Central memory CD4-positive, alpha-beta T cell (primary cell): ENCODE measurements around the gene CSRNP2.
A peak's percentile ranks its signal among the peaks of the same experiment; 100 is the strongest.

Experiments
- DNase-seq: peaks from one replicate; pipeline ENCODE4 v3.0.0; 2022

Gene CSRNP2

DNA sequence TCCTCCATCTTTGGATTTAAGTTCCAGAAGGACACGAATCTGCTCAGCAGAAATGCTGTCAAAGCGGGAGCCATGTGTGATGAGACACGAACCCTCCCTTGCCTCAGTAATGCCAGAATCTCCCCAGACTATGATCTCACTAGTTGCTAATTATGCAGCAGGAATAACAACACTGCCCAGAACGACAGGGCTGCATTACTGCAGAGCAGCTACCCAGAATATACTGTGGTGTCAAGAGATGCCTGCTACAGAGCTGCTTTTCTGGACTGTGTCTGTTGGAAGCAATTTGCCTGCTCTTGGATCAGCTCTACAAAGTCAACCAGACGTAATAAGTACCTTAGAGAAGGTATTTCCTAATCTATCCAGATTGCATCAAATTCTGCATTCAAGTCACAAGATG lies 5.5 kb downstream of the CSRNP2 start:
- no peak for DNase-seq

- DNase-seq = no peak
These were observed 7.0 kb downstream of the CSRNP2 start for GRCh38 chr12:51076236-51076930.

- no peak for DNase-seq
These were observed 8.0 kb downstream of the CSRNP2 start for GRCh38 chr12:51075390-51075789.

- DNase-seq = no peak
These were observed 11.7 kb downstream of the CSRNP2 start for GRCh38 chr12:51071663-51072062.

GRCh38 chr12:51070004-51070403 lies 13.4 kb downstream of the CSRNP2 start:
- no peak for DNase-seq

DNA sequence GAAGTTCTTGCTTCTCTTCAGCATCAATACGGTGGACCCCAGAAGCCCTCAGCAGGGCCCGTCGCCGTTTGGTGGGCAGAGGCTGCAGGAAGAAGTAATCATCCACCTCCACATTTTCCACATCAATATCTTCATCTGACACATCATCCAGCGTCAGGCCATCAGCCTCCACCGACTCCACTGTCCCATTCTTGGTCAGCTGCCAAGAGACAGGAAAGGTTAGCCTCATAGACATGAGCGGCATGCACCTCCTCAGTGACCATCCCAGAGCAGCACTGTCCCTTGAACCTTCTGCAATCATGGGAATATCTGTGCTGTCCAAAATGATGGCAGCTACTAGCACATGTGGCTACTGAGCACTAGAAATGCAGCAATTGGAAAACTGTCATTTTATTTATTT lies 15.6 kb downstream of the CSRNP2 start:
- no peak for DNase-seq

DNA sequence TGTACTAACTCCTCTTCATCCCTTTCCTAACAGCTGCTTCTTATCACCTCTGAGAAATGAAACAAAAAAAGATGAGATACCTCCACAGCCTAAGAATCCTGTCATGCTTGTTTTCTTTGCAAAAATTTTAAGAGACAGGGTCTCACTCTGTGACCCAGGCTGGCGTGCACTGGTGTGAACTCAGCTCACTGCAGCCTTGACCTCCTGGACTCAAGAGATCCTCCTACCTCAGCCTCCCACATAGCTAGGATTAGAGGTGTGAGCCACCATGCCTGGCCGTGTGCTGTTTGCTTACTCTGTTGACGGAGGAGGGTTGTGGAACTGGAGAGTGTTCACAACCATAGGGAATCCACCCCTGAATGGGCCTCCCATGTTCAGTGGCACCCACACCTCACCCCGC lies 16.2 kb downstream of the CSRNP2 start:
- DNase-seq = no peak

DNA sequence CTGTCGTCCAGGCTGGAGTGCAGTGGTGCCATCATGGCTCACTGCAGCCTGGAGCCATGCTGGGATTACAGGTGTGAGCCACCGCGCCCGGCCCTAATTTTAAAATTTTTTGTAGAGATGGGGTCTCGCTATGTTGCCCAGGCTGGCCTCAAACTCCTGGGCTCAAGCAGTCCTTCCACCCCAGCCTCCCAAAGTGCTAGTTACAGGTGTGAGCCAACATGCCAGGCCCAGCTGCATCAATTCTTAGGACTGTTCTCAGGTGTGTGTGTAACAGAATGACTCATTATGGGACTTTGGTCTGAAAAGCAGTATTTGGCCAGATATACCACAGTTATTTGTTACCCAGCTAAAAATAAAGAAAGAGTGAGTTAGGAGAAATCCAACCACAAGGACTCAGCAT lies 17.9 kb downstream of the CSRNP2 start:
- no peak for DNase-seq

- DNase-seq = no peak
These were observed 20.6 kb downstream of the CSRNP2 start for GRCh38 chr12:51062631-51063397.

DNA sequence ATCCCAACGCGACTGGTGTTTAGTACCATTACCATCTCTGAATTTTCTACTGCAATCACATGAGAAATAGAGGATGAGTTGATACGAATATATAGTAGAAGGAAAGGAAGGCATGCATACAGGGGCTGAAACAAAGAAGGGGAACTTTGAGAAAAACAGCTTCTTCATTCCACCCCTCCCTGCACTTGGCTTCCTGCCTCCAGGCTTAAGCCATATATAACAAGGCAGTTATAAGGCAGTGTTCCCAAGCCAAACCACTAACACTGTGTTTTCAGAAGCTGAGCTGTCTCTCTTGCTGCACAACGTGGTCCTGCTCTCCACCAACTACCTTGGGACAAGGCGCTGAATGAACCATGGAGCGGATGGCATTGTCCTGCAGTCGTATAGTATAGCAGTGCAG lies 24.3 kb downstream of the CSRNP2 start:
- no peak for DNase-seq

DNA sequence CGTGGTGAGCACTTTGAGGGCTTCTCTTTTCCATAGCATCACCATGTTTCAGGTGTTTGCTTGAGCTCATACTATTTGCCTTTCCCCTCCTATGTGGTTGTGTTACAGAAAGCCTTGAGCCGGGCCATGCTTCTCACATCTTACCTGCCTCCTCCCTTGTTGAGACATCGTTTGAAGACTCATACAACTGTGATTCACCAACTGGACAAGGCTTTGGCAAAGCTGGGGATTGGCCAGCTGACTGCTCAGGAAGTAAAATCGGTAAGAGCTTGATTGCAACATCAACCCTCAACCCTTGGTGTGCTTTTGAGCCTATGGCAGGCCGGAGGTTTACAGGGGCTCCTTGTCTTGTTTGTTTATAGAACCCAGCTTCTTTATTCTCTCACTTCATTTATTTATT lies 27.2 kb downstream of the CSRNP2 start:
- DNase-seq = no peak

DNA sequence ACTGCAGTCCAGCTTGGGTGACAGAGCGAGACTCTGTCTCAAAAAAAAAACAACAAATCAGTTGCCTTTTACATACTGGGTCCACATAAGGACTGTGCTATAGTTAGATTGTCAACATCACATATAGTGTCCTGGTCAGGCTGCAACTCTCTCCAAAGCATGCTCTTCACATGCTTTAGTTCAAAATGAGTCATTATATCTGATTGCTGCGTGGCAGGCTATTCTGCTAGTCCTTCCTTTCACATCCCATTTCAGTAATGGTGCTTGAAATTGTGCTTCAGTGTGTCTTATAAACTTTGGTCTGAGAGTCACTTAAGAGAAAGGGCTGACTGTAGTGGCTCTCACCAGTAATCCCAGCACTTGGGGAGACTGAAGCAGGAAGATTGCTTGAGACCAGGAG lies 28.3 kb downstream of the CSRNP2 start:
- DNase-seq = no peak

DNA sequence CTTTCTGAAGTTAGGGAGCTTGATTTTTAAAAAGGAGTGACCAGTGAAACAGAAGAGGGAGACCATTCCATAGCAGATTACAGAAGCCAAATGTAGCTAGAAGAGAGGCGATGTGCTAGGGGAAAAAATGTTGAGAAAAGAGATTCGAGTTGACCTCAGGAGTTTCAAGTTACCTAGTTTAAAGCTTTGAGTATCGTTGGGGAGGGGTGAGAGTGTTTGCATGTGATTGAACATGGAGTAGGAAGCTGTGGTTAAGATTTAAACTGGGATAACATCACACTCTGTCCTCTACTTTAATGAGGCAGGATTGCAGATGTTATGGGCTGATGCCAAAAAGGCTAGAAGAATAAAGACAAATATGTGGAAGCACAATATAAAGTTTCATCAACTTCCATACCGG lies 31.6 kb downstream of the CSRNP2 start:
- no peak for DNase-seq

- DNase-seq = no peak
These were observed 33.9 kb downstream of the CSRNP2 start for GRCh38 chr12:51049525-51049924.

DNA sequence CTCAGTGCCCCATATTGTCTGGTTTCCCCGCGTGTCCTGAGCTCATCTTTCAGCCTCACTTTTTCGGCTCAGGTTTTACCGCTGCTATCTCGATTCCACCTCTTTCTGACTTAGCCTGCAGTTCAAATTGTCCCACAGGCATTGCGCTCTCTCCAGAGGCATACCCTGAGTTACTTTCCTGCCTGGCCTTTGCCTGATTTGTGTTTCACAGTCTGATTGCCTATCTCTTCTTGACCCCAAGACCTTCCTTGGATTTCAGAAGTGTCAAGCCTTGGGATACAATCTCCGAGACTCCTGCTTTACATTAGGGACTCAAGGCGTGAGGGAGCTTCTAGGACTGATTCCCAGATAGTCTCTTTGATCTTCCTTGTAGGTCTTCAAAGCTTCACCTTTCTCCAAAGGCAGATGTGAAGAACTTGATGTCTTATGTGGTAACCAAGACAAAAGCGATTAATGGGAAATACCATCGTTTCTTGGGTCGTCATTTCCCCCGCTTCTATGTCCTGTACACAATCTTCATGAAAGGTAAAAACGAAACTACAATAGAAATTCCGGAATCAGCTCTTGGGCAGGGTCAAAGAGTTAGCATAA lies 34.6 kb downstream of the CSRNP2 start:
- DNase-seq = no peak

GRCh38 chr12:51047655-51048540 lies 35.5 kb downstream of the CSRNP2 start, which contains the start of gene LETMD1:
Gene LETMD1 (plus strand): TSS chr12:51048327. CDS start chr12:51048357, 30 bp downstream.
- peak; percentile 94 for DNase-seq

DNA sequence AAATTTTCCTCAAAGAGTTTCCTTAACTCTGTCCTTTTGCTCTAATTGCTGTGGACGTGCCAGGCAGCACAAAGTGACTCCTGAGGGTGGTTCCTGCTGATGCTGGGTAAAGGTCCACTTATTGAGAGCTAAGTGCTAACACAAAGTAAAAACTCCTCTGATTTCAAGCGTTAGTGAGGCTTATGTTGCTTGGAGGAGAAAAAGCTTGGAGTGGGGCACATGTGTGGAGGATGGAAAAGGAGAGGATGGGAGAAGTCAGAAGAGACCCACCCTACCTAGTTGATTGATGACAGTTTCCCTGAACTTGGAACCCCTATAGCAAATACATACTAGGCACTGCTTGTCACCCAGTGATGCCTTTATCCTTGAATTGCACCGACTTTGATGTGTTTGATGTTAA lies 47.1 kb downstream of the CSRNP2 start:
- no peak for DNase-seq

- no peak for DNase-seq
These were observed 49.8 kb downstream of the CSRNP2 start for GRCh38 chr12:51033457-51034089.

DNA sequence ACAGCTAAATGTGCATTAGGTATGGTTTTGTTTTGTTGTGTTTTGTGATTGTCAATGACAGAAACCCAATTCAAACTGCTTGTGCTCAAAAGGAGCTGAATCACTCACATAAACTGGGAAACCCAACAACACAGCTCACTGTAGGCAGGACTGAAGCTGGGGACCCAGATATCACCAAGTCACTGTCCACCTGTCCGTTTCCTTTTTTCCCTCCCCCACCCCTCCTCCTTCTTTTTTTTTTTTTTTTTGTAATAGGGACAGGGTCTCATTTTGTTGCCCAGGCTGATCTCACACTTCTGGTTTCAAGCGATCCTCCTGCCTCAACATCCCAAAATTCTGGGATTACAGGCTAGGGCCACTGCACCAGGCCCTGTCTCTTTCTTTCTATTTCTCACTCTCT lies 50.3 kb downstream of the CSRNP2 start:
- no peak for DNase-seq

- DNase-seq = no peak
These were observed 54.6 kb downstream of the CSRNP2 start for GRCh38 chr12:51028813-51029150.

DNA sequence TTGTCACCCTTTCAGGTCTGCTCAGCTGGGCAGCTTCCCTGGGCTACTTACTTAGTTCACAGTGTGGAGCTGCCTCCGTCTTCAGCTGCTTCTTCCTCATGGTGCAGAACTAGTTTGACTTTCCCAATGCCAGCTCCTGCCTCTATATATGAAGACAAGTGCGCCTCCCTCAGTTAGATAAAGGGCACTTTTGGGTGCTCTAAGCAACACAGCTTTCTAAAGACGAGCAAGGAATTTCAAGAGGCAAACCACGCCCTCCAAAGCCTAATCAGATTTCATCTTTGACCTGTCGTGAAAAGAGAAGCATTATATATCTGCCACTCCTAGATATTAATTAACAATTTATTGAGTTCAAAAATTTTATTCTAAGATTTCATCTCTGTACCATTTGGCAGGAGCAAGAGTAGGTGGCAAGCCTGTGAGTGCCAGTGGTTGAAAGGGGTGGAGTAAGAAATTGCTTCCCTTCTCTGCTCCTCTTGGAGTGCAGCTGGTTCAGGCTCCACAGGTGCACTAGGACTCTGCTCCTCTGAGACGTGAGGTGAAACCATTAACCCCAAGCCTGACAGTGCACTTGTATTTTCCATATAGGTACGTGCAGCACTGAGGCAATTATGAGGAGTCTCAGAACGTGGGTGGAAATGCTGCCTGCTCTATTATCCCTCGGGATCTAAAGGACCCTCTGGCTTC lies 55.1 kb downstream of the CSRNP2 start:
- DNase-seq = no peak

GRCh38 chr12:51027342-51027835 lies 56.0 kb downstream of the CSRNP2 start:
- DNase-seq = no peak
